ENCODE measurements around the gene DDX31. TPM values are rescaled to one million over a fixed set of nuclear protein-coding genes. Genes with fewer than 3 reads are reported as not detected.

DDX31 gene
- total RNA-seq, 2 experiments from 2014 or later: 29.4 to 29.9 TPM

DNA sequence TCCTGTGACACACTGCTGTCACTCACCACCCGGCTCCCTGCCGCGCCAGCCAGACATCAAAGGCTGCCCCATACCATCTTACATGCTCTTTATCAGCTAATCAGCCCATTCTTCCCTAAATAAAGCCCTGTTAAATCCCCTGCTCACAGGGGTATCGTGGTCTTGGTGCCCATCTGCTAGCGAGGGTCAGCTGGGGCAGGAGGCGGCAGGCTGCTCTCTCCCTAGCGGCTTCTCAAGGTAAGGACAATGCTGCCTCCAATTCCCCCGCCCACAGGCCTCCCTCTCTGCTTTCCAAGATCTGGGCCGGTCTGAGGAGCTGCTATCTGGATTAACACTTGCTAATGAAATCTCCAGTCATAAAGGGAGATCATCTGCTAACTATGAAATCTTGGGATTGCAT is 60.6 kb downstream of the DDX31 start:
- Mint-ChIP-seq H3K36me3 (peaks cover 47% of the 10 kb centered on the region), H3K4me1 (no peaks in the 10 kb centered on the region), H3K27ac (no peak overlapping the region), H3K4me3 (no peak overlapping the region), H3K9me3 (no peaks in the 10 kb centered on the region), H3K27me3 (no peaks in the 10 kb centered on the region)
- no peak for DNase-seq

- peaks cover 5% of the 10 kb centered on the region for H3K4me1 Mint-ChIP-seq
- no peak overlapping the region for H3K4me3 Mint-ChIP-seq
- H3K27me3 Mint-ChIP-seq: no peaks in the 10 kb centered on the region
- H3K27ac Mint-ChIP-seq: no peak overlapping the region
- no peaks in the 10 kb centered on the region for H3K9me3 Mint-ChIP-seq
- DNase-seq: no peak
- peaks cover 55% of the 10 kb centered on the region for H3K36me3 Mint-ChIP-seq
Measured at GRCh38 chr9:132606066-132606465, 63.7 kb downstream of the DDX31 start.

DNA sequence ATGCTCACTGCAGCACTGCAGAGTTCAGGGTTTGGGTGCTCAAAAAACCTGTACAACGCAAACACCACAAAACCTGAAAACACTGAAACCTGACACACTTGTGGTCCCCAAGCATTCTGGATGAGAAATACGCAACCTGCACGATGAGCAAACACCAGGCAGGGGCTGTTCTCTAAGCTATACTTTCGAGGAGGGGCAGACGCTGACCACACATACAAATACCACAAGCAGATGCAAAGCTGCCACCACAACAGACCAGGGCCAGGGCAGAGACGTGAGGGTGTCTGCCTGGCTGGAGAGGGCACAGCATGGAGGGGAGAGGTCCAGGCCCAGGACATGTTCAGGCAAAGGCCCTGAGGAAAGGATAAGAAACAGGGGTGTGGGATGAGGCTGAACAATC is 64.4 kb downstream of the DDX31 start:
- peaks cover 56% of the 10 kb centered on the region for H3K36me3 Mint-ChIP-seq

GRCh38 chr9:132602207-132602606 is 67.6 kb downstream of the DDX31 start:
- Mint-ChIP-seq H3K4me3 (no peak overlapping the region), H3K27ac (no peak overlapping the region), H3K4me1 (peaks cover 5% of the 10 kb centered on the region), H3K27me3 (no peaks in the 10 kb centered on the region), H3K36me3 (peaks cover 64% of the 10 kb centered on the region), H3K9me3 (no peaks in the 10 kb centered on the region)
- no peak for DNase-seq

More for the DNA sequence above, 64.4 kb downstream of the DDX31 start:
- no peak for DNase-seq
- no peaks in the 10 kb centered on the region for H3K27me3 Mint-ChIP-seq
- H3K4me1 Mint-ChIP-seq: peaks cover 5% of the 10 kb centered on the region
- H3K4me3 Mint-ChIP-seq: no peak overlapping the region
- H3K9me3 Mint-ChIP-seq: no peaks in the 10 kb centered on the region
- no peak overlapping the region for H3K27ac Mint-ChIP-seq

GRCh38 chr9:132600326-132600984 is 69.3 kb downstream of the DDX31 start:
- DNase-seq: no peak
- Mint-ChIP-seq H3K9me3 (no peaks in the 10 kb centered on the region), H3K4me1 (peaks cover 5% of the 10 kb centered on the region), H3K36me3 (peaks cover 65% of the 10 kb centered on the region), H3K4me3 (no peak overlapping the region), H3K27me3 (no peaks in the 10 kb centered on the region), H3K27ac (no peak overlapping the region)

- Mint-ChIP-seq H3K27me3 (peaks cover 6% of the 10 kb centered on the region), H3K27ac (no peak overlapping the region), H3K4me3 (no peak overlapping the region), H3K36me3 (peaks cover 67% of the 10 kb centered on the region), H3K9me3 (no peaks in the 10 kb centered on the region), H3K4me1 (no peaks in the 10 kb centered on the region)
- DNase-seq: no peak
Measured at GRCh38 chr9:132597073-132597775, 72.6 kb downstream of the DDX31 start.

- H3K4me3 Mint-ChIP-seq: no peak overlapping the region
- H3K27ac Mint-ChIP-seq: no peak overlapping the region
- DNase-seq: no peak
- H3K9me3 Mint-ChIP-seq: no peaks in the 10 kb centered on the region
- peaks cover 16% of the 10 kb centered on the region for H3K27me3 Mint-ChIP-seq
- peaks cover 61% of the 10 kb centered on the region for H3K36me3 Mint-ChIP-seq
- no peaks in the 10 kb centered on the region for H3K4me1 Mint-ChIP-seq
Measured at GRCh38 chr9:132596200-132596599, 73.6 kb downstream of the DDX31 start.

DNA sequence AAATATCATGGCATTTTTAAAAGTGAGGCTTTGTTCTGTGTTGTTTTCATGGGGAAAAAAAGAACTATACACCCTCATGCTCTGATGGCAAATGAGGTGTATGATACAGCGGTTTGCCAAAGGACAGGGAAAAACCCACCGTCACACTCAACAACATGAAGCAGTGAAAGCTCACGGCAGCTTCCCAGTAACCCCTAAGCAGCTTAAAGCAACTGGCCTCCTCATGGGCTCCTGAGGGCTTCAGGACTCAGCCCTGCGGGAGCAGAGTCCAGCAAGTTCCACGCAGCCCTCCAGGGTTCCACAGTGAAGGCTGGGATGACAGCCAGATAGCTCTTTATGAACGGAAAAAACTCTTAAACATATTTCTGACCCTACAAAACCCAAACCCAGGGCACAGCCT is 74.5 kb downstream of the DDX31 start:
- Mint-ChIP-seq H3K9me3 (no peaks in the 10 kb centered on the region), H3K27me3 (peaks cover 23% of the 10 kb centered on the region), H3K36me3 (peaks cover 53% of the 10 kb centered on the region), H3K4me3 (no peak overlapping the region), H3K4me1 (no peaks in the 10 kb centered on the region), H3K27ac (no peak overlapping the region)
- DNase-seq: no peak

DNA sequence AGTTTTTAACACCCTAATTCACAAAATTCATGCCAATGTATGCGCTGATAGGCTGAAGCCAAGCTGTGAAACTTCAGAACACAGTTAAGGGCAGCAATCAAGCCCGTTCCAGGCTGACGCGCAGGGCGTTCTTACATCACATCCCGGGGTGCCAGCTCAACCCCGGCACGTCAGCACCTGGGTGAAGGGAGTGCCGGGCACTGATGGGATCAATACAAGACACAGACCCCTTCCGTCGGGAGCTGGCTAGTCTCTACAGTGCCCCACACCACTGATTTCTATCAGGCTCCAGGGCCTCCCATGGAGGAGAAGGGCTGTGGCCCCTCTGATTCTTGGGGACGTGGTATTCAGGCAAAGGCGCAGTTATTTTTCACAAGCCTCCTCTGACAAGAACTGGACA is 75.4 kb downstream of the DDX31 start:
- Mint-ChIP-seq H3K4me1 (no peaks in the 10 kb centered on the region), H3K36me3 (peaks cover 46% of the 10 kb centered on the region), H3K9me3 (no peaks in the 10 kb centered on the region), H3K27ac (no peak overlapping the region), H3K4me3 (no peak overlapping the region), H3K27me3 (peaks cover 31% of the 10 kb centered on the region)
- DNase-seq: no peak

DNA sequence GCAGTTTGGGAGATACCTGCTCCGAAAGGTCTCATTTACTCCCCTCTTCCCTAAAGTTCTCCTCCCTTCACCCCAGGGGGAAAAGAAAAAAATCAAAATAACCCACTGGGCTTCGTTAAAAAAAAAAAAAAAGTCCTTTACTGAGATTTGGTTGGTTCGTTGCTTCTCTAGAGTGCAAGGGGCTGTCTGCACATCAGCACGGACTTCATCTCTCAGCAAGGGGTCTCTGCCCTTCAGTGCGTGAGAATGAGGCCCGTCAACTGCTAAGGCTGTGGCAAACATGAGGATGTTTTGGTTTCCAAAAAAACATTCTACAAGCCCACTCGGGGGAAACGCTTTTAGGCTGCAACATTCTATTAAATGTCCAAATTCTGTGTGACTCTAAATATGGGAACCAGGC is 77.3 kb downstream of the DDX31 start:
- Mint-ChIP-seq H3K36me3 (peaks cover 33% of the 10 kb centered on the region), H3K27ac (no peak overlapping the region), H3K27me3 (peaks cover 49% of the 10 kb centered on the region), H3K4me1 (no peaks in the 10 kb centered on the region), H3K9me3 (no peaks in the 10 kb centered on the region), H3K4me3 (no peak overlapping the region)
- DNase-seq: no peak

- Mint-ChIP-seq H3K9me3 (no peaks in the 10 kb centered on the region), H3K27ac (no peak overlapping the region)
Measured at GRCh38 chr9:132591751-132592314, 78.0 kb downstream of the DDX31 start.

DNA sequence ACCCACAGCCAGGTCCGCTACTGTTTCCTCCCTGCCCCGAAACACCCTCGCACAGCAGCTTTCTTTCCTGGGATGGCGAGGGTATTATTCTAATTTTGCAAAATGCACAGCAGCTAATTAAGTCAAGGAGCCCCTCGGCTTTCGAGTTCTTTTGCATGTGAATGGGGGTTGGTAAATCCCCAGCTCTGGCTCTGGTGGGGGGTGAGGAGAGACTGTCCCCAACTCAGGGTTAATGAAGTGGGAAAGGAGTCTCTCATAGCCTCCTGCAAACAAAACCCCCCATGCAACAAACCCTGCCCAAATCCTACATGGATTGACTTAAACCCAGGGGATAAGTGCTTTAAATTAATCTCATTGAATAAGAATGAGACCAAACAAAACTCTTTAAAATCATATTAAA is 78.5 kb downstream of the DDX31 start:
- no peak for DNase-seq
- Mint-ChIP-seq H3K27me3 (peaks cover 61% of the 10 kb centered on the region), H3K4me1 (peaks cover 3% of the 10 kb centered on the region), H3K36me3 (peaks cover 27% of the 10 kb centered on the region), H3K9me3 (no peaks in the 10 kb centered on the region), H3K27ac (no peak overlapping the region), H3K4me3 (no peak overlapping the region)

More at GRCh38 chr9:132591751-132592314, 78.0 kb downstream of the DDX31 start:
- DNase-seq: no peak
- Mint-ChIP-seq H3K4me1 (no peaks in the 10 kb centered on the region), H3K36me3 (peaks cover 33% of the 10 kb centered on the region), H3K27me3 (peaks cover 56% of the 10 kb centered on the region), H3K4me3 (no peak overlapping the region)

GRCh38 chr9:132590318-132591182 is 79.2 kb downstream of the DDX31 start:
- Mint-ChIP-seq H3K36me3 (peaks cover 21% of the 10 kb centered on the region), H3K4me3 (no peak overlapping the region), H3K27me3 (peaks cover 68% of the 10 kb centered on the region), H3K4me1 (peaks cover 8% of the 10 kb centered on the region), H3K9me3 (no peaks in the 10 kb centered on the region), H3K27ac (no peak overlapping the region)
- no peak for DNase-seq

DNA sequence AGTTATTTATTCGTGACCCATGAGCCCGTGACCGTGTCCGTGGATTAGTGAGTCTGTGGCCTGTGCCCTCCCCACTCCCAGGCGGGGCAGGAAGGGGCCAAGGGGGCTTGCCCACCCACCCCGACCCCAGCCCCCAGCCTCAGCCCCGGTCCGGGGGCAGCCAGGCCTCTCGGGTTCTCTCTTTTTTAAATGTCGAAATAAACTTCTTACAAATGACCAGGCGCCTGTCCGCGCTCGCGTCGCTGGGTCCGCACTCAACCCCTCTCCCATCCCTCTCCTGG is 79.8 kb downstream of the DDX31 start:
- Mint-ChIP-seq H3K4me3 (no peak overlapping the region), H3K27ac (no peak overlapping the region), H3K36me3 (peaks cover 18% of the 10 kb centered on the region), H3K4me1 (peaks cover 8% of the 10 kb centered on the region), H3K27me3 (peaks cover 74% of the 10 kb centered on the region), H3K9me3 (no peaks in the 10 kb centered on the region)
- no peak for DNase-seq
